ENCODE data around the gene SRPRA.

SRPRA gene

GRCh38 chr11:126290887-126291286, 22.2 kb upstream of the SRPRA start:
- Histone ChIP-seq H3K9me3 (ENCODE audit: insufficient read depth, low read depth, low read length) (no peaks in the 10 kb centered on the region), H2AFZ (ENCODE audit: low read length) (no peak overlapping the region), H3K4me2 (ENCODE audit: low read depth, low read length, poor library complexity, severe bottlenecking) (no peak overlapping the region), H3K4me1 (ENCODE audit: insufficient read depth, low read length, poor library complexity, severe bottlenecking) (no peaks in the 10 kb centered on the region), H3K79me2 (ENCODE audit: insufficient read depth, low read length) (no peaks in the 10 kb centered on the region), H3K36me3 (ENCODE audit: insufficient read depth, low read length) (no peaks in the 10 kb centered on the region), H3K4me3 (ENCODE audit: low read length, poor library complexity, severe bottlenecking) (no peak overlapping the region), H4K20me1 (ENCODE audit: insufficient read depth, low read length, poor library complexity, severe bottlenecking) (no peaks in the 10 kb centered on the region), H3K27me3 (ENCODE audit: insufficient read depth, low read length, poor library complexity, severe bottlenecking) (no peaks in the 10 kb centered on the region), H3F3A (ENCODE audit: low read depth) (no peaks in the 10 kb centered on the region), H3K9ac (ENCODE audit: low read depth, low read length, poor library complexity, severe bottlenecking) (no peak overlapping the region), H3K9me2 (replicated peaks; ENCODE audit: low read depth, low read length) (no peaks in the 10 kb centered on the region)
- no peak for TF ChIP-seq CTCF (conservative IDR thresholded peaks at IDR 0.05; ENCODE audit: low read length)
- no peak for TF ChIP-seq EZH2phosphoT487 (IDR thresholded peaks at IDR 0.05; ENCODE audit: borderline replicate concordance)

GRCh38 chr11:126288237-126288636, 19.5 kb upstream of the SRPRA start:
- Histone ChIP-seq H3K4me2 (ENCODE audit: low read depth, low read length, poor library complexity, severe bottlenecking) (no peak overlapping the region), H3K36me3 (ENCODE audit: insufficient read depth, low read length) (no peaks in the 10 kb centered on the region), H3K27me3 (ENCODE audit: insufficient read depth, low read length, poor library complexity, severe bottlenecking) (no peaks in the 10 kb centered on the region), H3K4me3 (ENCODE audit: low read length, poor library complexity, severe bottlenecking) (no peak overlapping the region), H3F3A (ENCODE audit: low read depth) (no peaks in the 10 kb centered on the region), H3K9ac (ENCODE audit: low read depth, low read length, poor library complexity, severe bottlenecking) (no peak overlapping the region), H2AFZ (ENCODE audit: low read length) (no peak overlapping the region), H3K4me1 (ENCODE audit: insufficient read depth, low read length, poor library complexity, severe bottlenecking) (peaks cover 6% of the 10 kb centered on the region), H4K20me1 (ENCODE audit: insufficient read depth, low read length, poor library complexity, severe bottlenecking) (no peaks in the 10 kb centered on the region), H3K9me3 (ENCODE audit: insufficient read depth, low read depth, low read length) (no peaks in the 10 kb centered on the region), H3K79me2 (ENCODE audit: insufficient read depth, low read length) (peaks cover 10% of the 10 kb centered on the region; the same call in 1 of the 2 replicates), H3K9me2 (replicated peaks; ENCODE audit: low read depth, low read length) (no peaks in the 10 kb centered on the region)
- no peak for TF ChIP-seq CTCF (conservative IDR thresholded peaks at IDR 0.05; ENCODE audit: low read length)
- no peak for TF ChIP-seq EZH2phosphoT487 (IDR thresholded peaks at IDR 0.05; ENCODE audit: borderline replicate concordance)

- no peaks in the 10 kb centered on the region for H4K20me1 ChIP-seq (ENCODE audit: insufficient read depth, low read length, poor library complexity, severe bottlenecking)
- H3K9me2 ChIP-seq (replicated peaks; ENCODE audit: low read depth, low read length) = no peaks in the 10 kb centered on the region
- H3K79me2 ChIP-seq (ENCODE audit: insufficient read depth, low read length) = peaks cover 10% of the 10 kb centered on the region; the same call in 1 of the 2 replicates
- H3K4me2 ChIP-seq (ENCODE audit: low read depth, low read length, poor library complexity, severe bottlenecking) = no peak overlapping the region
- no peaks in the 10 kb centered on the region for H3K36me3 ChIP-seq (ENCODE audit: insufficient read depth, low read length)
- no peaks in the 10 kb centered on the region for H3K27me3 ChIP-seq (ENCODE audit: insufficient read depth, low read length, poor library complexity, severe bottlenecking)
- H3K4me3 ChIP-seq (ENCODE audit: low read length, poor library complexity, severe bottlenecking) = no peak overlapping the region
- TF ChIP-seq EZH2phosphoT487 (IDR thresholded peaks at IDR 0.05; ENCODE audit: borderline replicate concordance) (no peak), CTCF (conservative IDR thresholded peaks at IDR 0.05; ENCODE audit: low read length) (no peak)
- no peak overlapping the region for H3K9ac ChIP-seq (ENCODE audit: low read depth, low read length, poor library complexity, severe bottlenecking)
- no peaks in the 10 kb centered on the region for H3K9me3 ChIP-seq (ENCODE audit: insufficient read depth, low read depth, low read length)
- H3F3A ChIP-seq (ENCODE audit: low read depth) = no peaks in the 10 kb centered on the region
- H2AFZ ChIP-seq (ENCODE audit: low read length) = no peak overlapping the region
- peaks cover 11% of the 10 kb centered on the region for H3K4me1 ChIP-seq (ENCODE audit: insufficient read depth, low read length, poor library complexity, severe bottlenecking)
These were observed 16.1 kb upstream of the SRPRA start for GRCh38 chr11:126284829-126285228.

Measured in Loucy (cell line).